ENCODE data around the gene ENTPD1.

Gene ENTPD1

GRCh38 chr10:95840681-95841080, 84.7 kb downstream of the ENTPD1 start:
- peaks cover 76% of the 10 kb centered on the region for H3K4me1 ChIP-seq (ENCODE audit: low read length)

GRCh38 chr10:95841661-95842498, 85.9 kb downstream of the ENTPD1 start:
- H3K9ac ChIP-seq (ENCODE audit: low read length): peak overlapping the region; percentile 67
- no peak overlapping the region for H2AFZ ChIP-seq (ENCODE audit: low read depth, low read length)

More at GRCh38 chr10:95840681-95841080, 84.7 kb downstream of the ENTPD1 start:
- Histone ChIP-seq H3K79me2 (ENCODE audit: low read length) (peaks cover 13% of the 10 kb centered on the region), H3K9me3 (ENCODE audit: insufficient read depth, low read length) (no peaks in the 10 kb centered on the region), H3K4me3 (ENCODE audit: low read length) (no peak overlapping the region), H2AFZ (ENCODE audit: low read depth, low read length) (no peak overlapping the region), H3K9ac (ENCODE audit: low read length) (0 out of 2 replicates have a peak overlapping the region, but pooled peaks have one; percentile 35), H3K27me3 (ENCODE audit: low read depth, low read length) (no peaks in the 10 kb centered on the region), H3K4me2 (ENCODE audit: low read length) (no peak overlapping the region), H4K20me1 (ENCODE audit: insufficient read depth, low read length) (no peaks in the 10 kb centered on the region), H3K27ac (ENCODE audit: low read length) (no peak overlapping the region; the same call in 1 of the 2 replicates), H3K36me3 (replicated peaks; ENCODE audit: low read depth, low read length) (peaks cover 22% of the 10 kb centered on the region)
- TF ChIP-seq CTCF (IDR thresholded peaks at IDR 0.05; ENCODE audit: low read depth, low read length) (no peak), EZH2phosphoT487 (IDR thresholded peaks at IDR 0.05; ENCODE audit: low read depth) (no peak)

GRCh38 chr10:95845411-95845810, 89.4 kb downstream of the ENTPD1 start:
- no peak overlapping the region for H3K4me3 ChIP-seq (ENCODE audit: low read length)
- peaks cover 29% of the 10 kb centered on the region for H3K4me1 ChIP-seq (ENCODE audit: low read length)

More at GRCh38 chr10:95841661-95842498, 85.9 kb downstream of the ENTPD1 start:
- no peaks in the 10 kb centered on the region for H3K27me3 ChIP-seq (ENCODE audit: low read depth, low read length)
- peaks cover 5% of the 10 kb centered on the region; the same call in 1 of the 2 replicates for H3K79me2 ChIP-seq (ENCODE audit: low read length)
- TF ChIP-seq CTCF (IDR thresholded peaks at IDR 0.05; ENCODE audit: low read depth, low read length): peak; percentile 81
- TF ChIP-seq EZH2phosphoT487 (IDR thresholded peaks at IDR 0.05; ENCODE audit: low read depth): no peak
- peak overlapping the region; percentile 16; the same call in 1 of the 2 replicates for H3K4me3 ChIP-seq (ENCODE audit: low read length)
- no peaks in the 10 kb centered on the region for H3K9me3 ChIP-seq (ENCODE audit: insufficient read depth, low read length)
- H3K4me2 ChIP-seq (ENCODE audit: low read length): peak overlapping the region; percentile 61
- peaks cover 22% of the 10 kb centered on the region for H3K36me3 ChIP-seq (replicated peaks; ENCODE audit: low read depth, low read length)
- peak overlapping the region; percentile 75 for H3K27ac ChIP-seq (ENCODE audit: low read length)
- no peaks in the 10 kb centered on the region for H4K20me1 ChIP-seq (ENCODE audit: insufficient read depth, low read length)
- H3K4me1 ChIP-seq (ENCODE audit: low read length): peaks cover 64% of the 10 kb centered on the region

More at GRCh38 chr10:95845411-95845810, 89.4 kb downstream of the ENTPD1 start:
- H3K79me2 ChIP-seq (ENCODE audit: low read length): no peaks in the 10 kb centered on the region
- H2AFZ ChIP-seq (ENCODE audit: low read depth, low read length): no peak overlapping the region
- H3K27ac ChIP-seq (ENCODE audit: low read length): no peak overlapping the region
- no peak overlapping the region for H3K4me2 ChIP-seq (ENCODE audit: low read length)
- H3K36me3 ChIP-seq (replicated peaks; ENCODE audit: low read depth, low read length): peaks cover 38% of the 10 kb centered on the region
- H4K20me1 ChIP-seq (ENCODE audit: insufficient read depth, low read length): no peaks in the 10 kb centered on the region
- no peaks in the 10 kb centered on the region for H3K27me3 ChIP-seq (ENCODE audit: low read depth, low read length)
- TF ChIP-seq EZH2phosphoT487 (IDR thresholded peaks at IDR 0.05; ENCODE audit: low read depth): no peak
- no peak for TF ChIP-seq CTCF (IDR thresholded peaks at IDR 0.05; ENCODE audit: low read depth, low read length)
- no peaks in the 10 kb centered on the region for H3K9me3 ChIP-seq (ENCODE audit: insufficient read depth, low read length)
- no peak overlapping the region for H3K9ac ChIP-seq (ENCODE audit: low read length)
